Activated T-helper 2 cell treated with anti-CD3 and anti-CD28 coated beads, Interferon-gamma antibody, Interleukin-2, Interleukin-4, amounts not matched to agents 10 μg/mL and 5 μg/mL and 100 μg/mL, durations not matched to agents 14 hours and 24 hours and 36 hours (primary cell): ENCODE results near the gene DNAJB11. TPM values are rescaled to one million over a fixed set of nuclear protein-coding genes. Genes with fewer than 3 reads are reported as not detected.
"Not testable (repeated sequence)": the region's sequence is repeated elsewhere in the genome, so short reads cannot be mapped to it uniquely, and the experiment has no call there.

Source experiments
- DNase-seq: peaks from one replicate; pipeline ENCODE4 v3.0.0; 2021; ENCODE audit warnings: low spot score
- H3K27ac Mint-ChIP-seq: one replicate; pipeline ENCODE4 v1.8.0; 2021; ENCODE audit warnings: mixed read lengths
- H3K27me3 Mint-ChIP-seq: one replicate; pipeline ENCODE4 v1.8.0; 2021; ENCODE audit warnings: low read depth, mixed read lengths
- H3K36me3 Mint-ChIP-seq: one replicate; pipeline ENCODE4 v1.8.0; 2021; ENCODE audit warnings: low read depth, mixed read lengths
- H3K4me1 Mint-ChIP-seq: one replicate; pipeline ENCODE4 v1.8.0; 2021; ENCODE audit warnings: low read depth, mixed read lengths
- H3K4me3 Mint-ChIP-seq: one replicate; pipeline ENCODE4 v1.8.0; 2021; ENCODE audit warnings: low read depth, mild to moderate bottlenecking, moderate library complexity, mixed read lengths
- H3K9me3 Mint-ChIP-seq: one replicate; pipeline ENCODE4 v1.8.0; 2021; ENCODE audit warnings: mixed read lengths
- intact Hi-C: fragments of 100-400 bp; cut with micrococcal nuclease; formaldehyde crosslinking; loops from one replicate; pipeline ENCODE4 v1.15.1; 2023
- total RNA-seq: library from RNA; stranded (reverse); gene quantifications from 2 replicates; pipeline ENCODE4 v1.2.3, GENCODE V29; 2022

DNAJB11 gene
- 66.3 and 72.8 TPM in 2 replicates for total RNA-seq

GRCh38 chr3:186570096-186570940 lies at the start of gene DNAJB11:
TSS of gene DNAJB11 (plus strand) at chr3:186570720. CDS start at chr3:186570898, 178 bp downstream.
- intact Hi-C loops = loop anchor here (1.0 to 5.0 kb wide), 5 partner anchors 36 to 632 kb away; partner anchors contain the start of genes EIF4A2 and TRA2B
- Mint-ChIP-seq H3K27me3 (no peaks in the 10 kb centered on the region), H3K36me3 (peaks cover 37% of the 10 kb centered on the region), H3K4me1 (peaks cover 42% of the 10 kb centered on the region), H3K4me3 (peak within 1 kb of the TSS; percentile 89), H3K9me3 (no peaks in the 10 kb centered on the region), H3K27ac (peak within 1 kb of the TSS; percentile 98)
- peak; percentile 98 for DNase-seq

GRCh38 chr3:186520957-186521842 lies 49.3 kb upstream of the DNAJB11 start:
- no peak for DNase-seq
- H3K9me3 Mint-ChIP-seq = peaks cover 4% of the 10 kb centered on the region
- H3K27me3 Mint-ChIP-seq = no peaks in the 10 kb centered on the region
- peaks cover 23% of the 10 kb centered on the region for H3K4me1 Mint-ChIP-seq
- intact Hi-C loops = no loop called here
- no peaks in the 10 kb centered on the region for H3K36me3 Mint-ChIP-seq
- H3K4me3 Mint-ChIP-seq = no peak overlapping the region
- no peak overlapping the region for H3K27ac Mint-ChIP-seq

- Mint-ChIP-seq H3K4me1 (peaks cover 23% of the 10 kb centered on the region), H3K9me3 (no peaks in the 10 kb centered on the region), H3K27ac (no peak overlapping the region), H3K4me3 (no peak overlapping the region), H3K27me3 (no peaks in the 10 kb centered on the region), H3K36me3 (no peaks in the 10 kb centered on the region)
- intact Hi-C loops = no loop called here
- DNase-seq = no peak
Observed at GRCh38 chr3:186523022-186523421, 47.5 kb upstream of the DNAJB11 start.

GRCh38 chr3:186523434-186523833 lies 47.1 kb upstream of the DNAJB11 start:
- no peak for DNase-seq
- intact Hi-C loops = no loop called here
- H3K27ac Mint-ChIP-seq = no peak overlapping the region
- H3K4me1 Mint-ChIP-seq = peaks cover 23% of the 10 kb centered on the region
- H3K4me3 Mint-ChIP-seq = no peak overlapping the region
- no peaks in the 10 kb centered on the region for H3K9me3 Mint-ChIP-seq
- H3K27me3 Mint-ChIP-seq = no peaks in the 10 kb centered on the region
- no peaks in the 10 kb centered on the region for H3K36me3 Mint-ChIP-seq

GRCh38 chr3:186524616-186525015 lies 45.9 kb upstream of the DNAJB11 start:
- Mint-ChIP-seq H3K36me3 (no peaks in the 10 kb centered on the region), H3K4me1 (peaks cover 16% of the 10 kb centered on the region), H3K27ac (no peak overlapping the region), H3K4me3 (no peak overlapping the region), H3K27me3 (no peaks in the 10 kb centered on the region), H3K9me3 (no peaks in the 10 kb centered on the region)
- intact Hi-C loops = no loop called here
- no peak for DNase-seq

GRCh38 chr3:186525369-186526255 lies 44.9 kb upstream of the DNAJB11 start:
- intact Hi-C loops = no loop called here
- H3K9me3 Mint-ChIP-seq = no peaks in the 10 kb centered on the region
- H3K36me3 Mint-ChIP-seq = no peaks in the 10 kb centered on the region
- H3K4me1 Mint-ChIP-seq = peaks cover 14% of the 10 kb centered on the region
- no peaks in the 10 kb centered on the region for H3K27me3 Mint-ChIP-seq
- no peak for DNase-seq
- no peak overlapping the region for H3K27ac Mint-ChIP-seq
- H3K4me3 Mint-ChIP-seq = no peak overlapping the region

GRCh38 chr3:186526256-186526606 lies 44.3 kb upstream of the DNAJB11 start:
- Mint-ChIP-seq H3K9me3 (no peaks in the 10 kb centered on the region), H3K27me3 (no peaks in the 10 kb centered on the region), H3K36me3 (no peaks in the 10 kb centered on the region), H3K4me3 (no peak overlapping the region), H3K4me1 (peaks cover 14% of the 10 kb centered on the region), H3K27ac (no peak overlapping the region)
- DNase-seq = no peak
- intact Hi-C loops = no loop called here

GRCh38 chr3:186529201-186529999 lies 41.1 kb upstream of the DNAJB11 start:
- Mint-ChIP-seq H3K27me3 (no peaks in the 10 kb centered on the region), H3K4me3 (no peak overlapping the region), H3K27ac (no peak overlapping the region), H3K9me3 (no peaks in the 10 kb centered on the region), H3K36me3 (no peaks in the 10 kb centered on the region), H3K4me1 (peaks cover 17% of the 10 kb centered on the region)
- no peak for DNase-seq
- intact Hi-C loops = no loop called here

- Mint-ChIP-seq H3K4me1 (peaks cover 26% of the 10 kb centered on the region), H3K9me3 (no peaks in the 10 kb centered on the region), H3K36me3 (no peaks in the 10 kb centered on the region), H3K27me3 (no peaks in the 10 kb centered on the region), H3K27ac (no peak overlapping the region), H3K4me3 (no peak overlapping the region)
- intact Hi-C loops = loop anchor here (10.0 kb wide), 2 partner anchors 84 to 116 kb away; partner anchors contain the start of gene AHSG
- no peak for DNase-seq
Observed at GRCh38 chr3:186530415-186530814, 40.1 kb upstream of the DNAJB11 start.

- not testable (repeated sequence) for H3K4me3 Mint-ChIP-seq, H3K27ac Mint-ChIP-seq, H3K36me3 Mint-ChIP-seq, DNase-seq, H3K27me3 Mint-ChIP-seq, H3K9me3 Mint-ChIP-seq
- intact Hi-C loops = loop anchor here (10.0 kb wide), 2 partner anchors 83 to 117 kb away; partner anchors contain the start of gene AHSG
- H3K4me1 Mint-ChIP-seq = peaks cover 33% of the 10 kb centered on the region
Observed at GRCh38 chr3:186531694-186532093, 38.8 kb upstream of the DNAJB11 start.

GRCh38 chr3:186532598-186533072 lies 37.9 kb upstream of the DNAJB11 start:
- peak overlapping the region; percentile 21 for H3K27ac Mint-ChIP-seq
- intact Hi-C loops = loop anchor here (10.0 kb wide), 2 partner anchors 82 to 118 kb away; partner anchors contain the start of gene AHSG
- no peaks in the 10 kb centered on the region for H3K36me3 Mint-ChIP-seq
- no peaks in the 10 kb centered on the region for H3K9me3 Mint-ChIP-seq
- no peaks in the 10 kb centered on the region for H3K27me3 Mint-ChIP-seq
- no peak for DNase-seq
- peaks cover 39% of the 10 kb centered on the region for H3K4me1 Mint-ChIP-seq
- no peak overlapping the region for H3K4me3 Mint-ChIP-seq
